Measurements from ENCODE around the gene RPLP2.

RPLP2 gene

GRCh38 chr11:829847-830294, 20.1 kb downstream of the RPLP2 start:
- ChIA-PET CTCF (interaction anchor here (1.4 to 2.9 kb wide), 3 partner anchors 11 to 47 kb away, joined by 4 to 11 read pairs (median 8); partner anchors contain the start of gene PNPLA2), POLR2A (interaction anchor here (0.6 to 6.2 kb wide), 4 partner anchors 10 to 37 kb away, joined by 3 to 35 read pairs (median 4); partner anchors contain the start of genes PNPLA2 and RPLP2)
- DNase-seq (ENCODE audit: extremely low spot score) = no peak
- no peak for TF ChIP-seq CTCF (IDR thresholded peaks at IDR 0.05; ENCODE audit: control extremely low read depth, extremely low read depth, low read depth, missing control alignments)

GRCh38 chr11:830295-831117, 20.7 kb downstream of the RPLP2 start:
- ChIA-PET POLR2A (interaction anchor here (1.2 to 6.2 kb wide), 2 partner anchors 11 to 21 kb away, joined by 3 to 35 read pairs; partner anchors contain the start of genes PNPLA2 and RPLP2), CTCF (interaction anchor here (1.1 to 2.8 kb wide), 4 partner anchors 13 to 104 kb away, joined by 3 to 8 read pairs (median 3); partner anchors contain the start of gene TSPAN4)
- peak; percentile 82 for DNase-seq (ENCODE audit: extremely low spot score)
- TF ChIP-seq CTCF (IDR thresholded peaks at IDR 0.05; ENCODE audit: control extremely low read depth, extremely low read depth, low read depth, missing control alignments) = no peak

GRCh38 chr11:831118-831864, 21.5 kb downstream of the RPLP2 start:
- no peak for TF ChIP-seq CTCF (IDR thresholded peaks at IDR 0.05; ENCODE audit: control extremely low read depth, extremely low read depth, low read depth, missing control alignments)
- CTCF ChIA-PET = interaction anchor here (1.1 to 2.8 kb wide), 4 partner anchors 12 to 104 kb away, joined by 3 to 8 read pairs (median 3); partner anchors contain the start of gene TSPAN4
- POLR2A ChIA-PET = interaction anchor here (6.2 kb wide), 1 partner anchor 12 kb away, joined by 35 read pairs; the partner anchor contains the start of gene PNPLA2
- DNase-seq (ENCODE audit: extremely low spot score) = no peak

GRCh38 chr11:831961-832528, 22.3 kb downstream of the RPLP2 start:
- ChIA-PET POLR2A (interaction anchor here (1.2 to 6.2 kb wide), 3 partner anchors 10 to 12 kb away, joined by 5 to 35 read pairs (median 7); partner anchors contain the start of genes PNPLA2, POLR2L and TSPAN4), CTCF (interaction anchor here (1.2 to 2.8 kb wide), 4 partner anchors 13 to 105 kb away, joined by 3 to 8 read pairs (median 3); partner anchors contain the start of gene PNPLA2)
- no peak for DNase-seq (ENCODE audit: extremely low spot score)
- no peak for TF ChIP-seq CTCF (IDR thresholded peaks at IDR 0.05; ENCODE audit: control extremely low read depth, extremely low read depth, low read depth, missing control alignments)

GRCh38 chr11:832529-833113, 22.9 kb downstream of the RPLP2 start, which contains the start of gene CD151:
CD151 (plus strand) TSS chr11:832952; CDS start chr11:836070, 3,118 bp downstream.
- peak; percentile 85 for DNase-seq (ENCODE audit: extremely low spot score)
- CTCF ChIA-PET = interaction anchor here (1.1 to 1.4 kb wide), 3 partner anchors 14 to 218 kb away, joined by 3 read pairs; partner anchors contain the start of gene PNPLA2
- POLR2A ChIA-PET = interaction anchor here (0.6 to 6.2 kb wide), 5 partner anchors 9 to 219 kb away, joined by 4 to 35 read pairs (median 5); partner anchors contain the start of genes PNPLA2, POLR2L and TSPAN4
- TF ChIP-seq CTCF (IDR thresholded peaks at IDR 0.05; ENCODE audit: control extremely low read depth, extremely low read depth, low read depth, missing control alignments) = no peak

Measured in GM10248 (cell line).